Activated CD8-positive, alpha-beta memory T cell treated with anti-CD3 and anti-CD28 coated beads, Interleukin-2, amount 50 U/mL, for 1 hour (primary cell): ENCODE results near the gene HEXIM2.
"Not testable (repeated sequence)": the region's sequence is repeated elsewhere in the genome, so short reads cannot be mapped to it uniquely, and the experiment has no call there.

ENCODE experiments used
- DNase-seq: peaks from one replicate; pipeline ENCODE4 v3.0.0-alpha.2; 2020; ENCODE audit errors: extremely low read depth

Gene HEXIM2

GRCh38 chr17:45161288-45162024 is at the start of gene HEXIM2:
Gene HEXIM2 (plus strand): TSS chr17:45161875. CDS start chr17:45162794, 919 bp downstream.
- DNase-seq = peak; percentile 95

- no peak for DNase-seq
Measured at GRCh38 chr17:45112559-45113423, 48.9 kb upstream of the HEXIM2 start.

- no peak for DNase-seq
Measured at GRCh38 chr17:45113424-45113754, 48.3 kb upstream of the HEXIM2 start.

GRCh38 chr17:45114117-45114932 is 47.4 kb upstream of the HEXIM2 start:
- no peak for DNase-seq

GRCh38 chr17:45115015-45115625 is 46.6 kb upstream of the HEXIM2 start:
- DNase-seq = no peak

- no peak for DNase-seq
Measured at GRCh38 chr17:45115871-45116270, 45.8 kb upstream of the HEXIM2 start.

- DNase-seq = no peak
Measured at GRCh38 chr17:45116434-45117016, 45.1 kb upstream of the HEXIM2 start.

GRCh38 chr17:45117334-45117733 is 44.3 kb upstream of the HEXIM2 start:
- DNase-seq = no peak

GRCh38 chr17:45117848-45118646 is 43.6 kb upstream of the HEXIM2 start:
- no peak for DNase-seq

GRCh38 chr17:45118691-45119090 is 43.0 kb upstream of the HEXIM2 start:
- DNase-seq = no peak

- no peak for DNase-seq
Measured at GRCh38 chr17:45119964-45120363, 41.7 kb upstream of the HEXIM2 start.

- DNase-seq = no peak
Measured at GRCh38 chr17:45120558-45120957, 41.1 kb upstream of the HEXIM2 start.

- no peak for DNase-seq
Measured at GRCh38 chr17:45121055-45121454, 40.6 kb upstream of the HEXIM2 start.

- DNase-seq = no peak
Measured at GRCh38 chr17:45123076-45123770, 38.5 kb upstream of the HEXIM2 start.

GRCh38 chr17:45123930-45124796 is 37.5 kb upstream of the HEXIM2 start:
- no peak for DNase-seq

- not testable (repeated sequence) for DNase-seq
Measured at GRCh38 chr17:45124797-45125122, 36.9 kb upstream of the HEXIM2 start.

- DNase-seq = no peak
Measured at GRCh38 chr17:45125509-45125908, 36.2 kb upstream of the HEXIM2 start.

GRCh38 chr17:45127207-45127547 is 34.5 kb upstream of the HEXIM2 start:
- no peak for DNase-seq
